Upper lobe of left lung (tissue), 6 donors: ENCODE results near the gene CALM3. TPM values are rescaled to one million over a fixed set of nuclear protein-coding genes. Genes with fewer than 3 reads are reported as not detected.

ENCODE experiments used
- ATAC-seq, 2 donors: fragments of 200-7000 bp; cut with Tn5 transposase; one replicate each; pipeline ENCODE4 v1.9.1; 2022; ENCODE audit warnings: mild to moderate bottlenecking in 2 of 2, moderate library complexity in 2 of 2; ENCODE audit not compliant: low FRiP score in 2 of 2
- DNase-seq, 2 donors: peaks; one replicate each; pipeline ENCODE4 v3.0.0-alpha.2; 2019 to 2020
- H3K27ac ChIP-seq, 4 donors: fragments of 200-600 bp; sonication (generic); one replicate each; pipeline ENCODE4 v1.5.1; 2016 to 2019
- H3K27me3 ChIP-seq, 4 donors: fragments of 200-600 bp; sonication (generic); one replicate each; pipeline ENCODE4 v1.5.1; 2017 to 2019
- H3K36me3 ChIP-seq, 4 donors: fragments of 200-600 bp; sonication (generic); one replicate each; pipeline ENCODE4 v1.5.1; 2016 to 2019
- H3K4me1 ChIP-seq, 4 donors: fragments of 200-600 bp; sonication (generic); one replicate each; pipeline ENCODE4 v1.5.1; 2018 to 2019
- H3K4me3 ChIP-seq, 4 donors: fragments of 200-600 bp; sonication (generic); one replicate each; pipeline ENCODE4 v1.5.1; 2017 to 2019; ENCODE audit warnings: mild to moderate bottlenecking in 2 of 4, moderate library complexity in 1 of 4
- H3K9me3 ChIP-seq, 4 donors: fragments of 200-600 bp; sonication (generic); one replicate each; pipeline ENCODE4 v1.5.1; 2018 to 2019
- CTCF ChIP-seq, 6 experiments: fragments of 450-650 bp in 4 of 6; fragments of 200-600 bp in 2 of 6; sonication (generic) in 2 of 6; IDR thresholded peaks; one replicate each; pipeline ENCODE4 v1.5.1; 2016 to 2019; ENCODE audit warnings: antibody characterized with exemption in 6 of 6
- EP300 ChIP-seq, 4 donors: sonication (generic); formaldehyde crosslinking; IDR thresholded peaks; one replicate each; pipeline ENCODE4 v1.5.1; 2017; ENCODE audit warnings: antibody characterized with exemption in 4 of 4, control low read depth in 2 of 4
- POLR2A ChIP-seq, 4 donors: fragments of 450-650 bp; IDR thresholded peaks; one replicate each; pipeline ENCODE4 v1.5.1; 2016 to 2017; ENCODE audit warnings: antibody characterized with exemption in 4 of 4, mild to moderate bottlenecking in 2 of 4
- POLR2AphosphoS5 ChIP-seq, 2 donors: sonication (generic); formaldehyde crosslinking; IDR thresholded peaks; one replicate each; pipeline ENCODE4 v1.5.1; 2017; ENCODE audit warnings: antibody characterized with exemption in 2 of 2
- WGBS, 2 donors: methylation state at CpG; one replicate each; pipeline ENCODE4 v1.1.5; 2017 to 2018; 5-methylcytosine and 5-hydroxymethylcytosine counted together
- total RNA-seq, 6 donors: library from RNA; depleted of rRNA in 4 of 6; stranded (reverse); fragments of >200 nt in 4 of 6; gene quantifications; one replicate each; pipeline versions ENCODE4 v1.1.0 to v1.2.1, GENCODE V29; 2016 to 2021
- donor health status: DM: no; HTN: no; CAD: no; lungs with moderate emphysema.
- donor health status: DM: no; HTN: yes; CAD: no; lungs with severe emphysema.

CALM3 gene
- total RNA-seq, 6 donors from 2014 or later = 74.4 to 176 (median 123) TPM

- Histone ChIP-seq H3K27me3 (peaks cover 0 to 15% (median 0%) of the 10 kb centered on the region in 4 donors), H3K36me3 (no peaks in the 10 kb centered on the region), H3K4me1 (peaks cover 33 to 49% (median 38%) of the 10 kb centered on the region in 4 donors), H3K4me3 (no peak within 1 kb of the TSS), H3K9me3 (no peaks in the 10 kb centered on the region), H3K27ac (no peak within 1 kb of the TSS)
- TF ChIP-seq CTCF (IDR thresholded peaks at IDR 0.05) (no peak), POLR2AphosphoS5 (IDR thresholded peaks at IDR 0.05) (no peak), POLR2A (IDR thresholded peaks at IDR 0.05) (no peak), EP300 (IDR thresholded peaks at IDR 0.05) (no peak)
- ATAC-seq (no peak), DNase-seq (peak in 1 of 2 donors; percentile 83)
- WGBS, 2 donors = 26 to 38% methylated on average over 18 to 31 of the region's 34 CpGs
These were observed 35.0 kb downstream of the CALM3 start, which contains the start of gene GNG8 for GRCh38 chr19:46635920-46636761. Gene GNG8, minus strand, starts transcription at chr19:46636202. Its CDS starts 1,520 bp downstream, at chr19:46634682.

GRCh38 chr19:46637224-46637623 lies 36.1 kb downstream of the CALM3 start:
- WGBS, 2 donors = 76 to 83% methylated on average over 14 of the region's 14 CpGs
- no peaks in the 10 kb centered on the region for H3K36me3 ChIP-seq
- ATAC-seq (no peak), DNase-seq (no peak)
- TF ChIP-seq POLR2A (IDR thresholded peaks at IDR 0.05) = no peak
- no peak for TF ChIP-seq CTCF (IDR thresholded peaks at IDR 0.05)
- H3K27ac ChIP-seq = no peak overlapping the region
- H3K27me3 ChIP-seq = peaks cover 0 to 15% (median 0%) of the 10 kb centered on the region in 4 donors
- H3K9me3 ChIP-seq = no peaks in the 10 kb centered on the region
- no peak overlapping the region for H3K4me3 ChIP-seq
- peaks cover 33 to 49% (median 38%) of the 10 kb centered on the region in 4 donors for H3K4me1 ChIP-seq

- TF ChIP-seq POLR2AphosphoS5 (IDR thresholded peaks at IDR 0.05) = peak; percentile 18 to 39
- TF ChIP-seq CTCF (IDR thresholded peaks at IDR 0.05) = no peak
- Histone ChIP-seq H3K4me3 (peak overlapping the region in 3 of 4 donors; percentile 28 to 50 (median 47)), H3K27ac (peak overlapping the region; percentile 41 to 73 (median 71)), H3K9me3 (no peaks in the 10 kb centered on the region), H3K4me1 (peaks cover 21 to 34% (median 24%) of the 10 kb centered on the region in 4 donors), H3K36me3 (no peaks in the 10 kb centered on the region), H3K27me3 (peaks cover 0 to 15% (median 0%) of the 10 kb centered on the region in 4 donors)
- ATAC-seq (peak in 1 of 2 donors; percentile 77), DNase-seq (peak in 1 of 2 donors; percentile 91)
- 12 to 36% methylated on average over 11 to 31 of the region's 49 CpGs for WGBS, 2 donors
These were observed 38.4 kb downstream of the CALM3 start for GRCh38 chr19:46639358-46640182.

- Histone ChIP-seq H3K36me3 (no peaks in the 10 kb centered on the region), H3K9me3 (no peaks in the 10 kb centered on the region), H3K27me3 (peaks cover 0 to 10% (median 0%) of the 10 kb centered on the region in 4 donors), H3K4me3 (no peak overlapping the region), H3K27ac (no peak overlapping the region), H3K4me1 (peaks cover 17 to 28% (median 20%) of the 10 kb centered on the region in 4 donors)
- TF ChIP-seq POLR2A (IDR thresholded peaks at IDR 0.05) = no peak
- DNase-seq (no peak), ATAC-seq (no peak)
- 57 to 68% methylated on average over 2 of the region's 2 CpGs for WGBS, 2 donors
These were observed 39.5 kb downstream of the CALM3 start for GRCh38 chr19:46640656-46641055.

GRCh38 chr19:46644720-46645119 lies 43.6 kb downstream of the CALM3 start:
- H3K27me3 ChIP-seq = peaks cover 0 to 18% (median 9%) of the 10 kb centered on the region in 4 donors
- DNase-seq (no peak), ATAC-seq (no peak)
- 37 to 58% methylated on average over 3 of the region's 3 CpGs for WGBS, 2 donors
- TF ChIP-seq EP300 (IDR thresholded peaks at IDR 0.05) (no peak), CTCF (IDR thresholded peaks at IDR 0.05) (no peak), POLR2AphosphoS5 (IDR thresholded peaks at IDR 0.05) (no peak), POLR2A (IDR thresholded peaks at IDR 0.05) (no peak)
- peaks cover 2 to 13% (median 3%) of the 10 kb centered on the region in 4 donors for H3K4me1 ChIP-seq
- H3K36me3 ChIP-seq = no peaks in the 10 kb centered on the region
- peak overlapping the region in 1 of 4 donors; percentile 18 for H3K27ac ChIP-seq
- H3K4me3 ChIP-seq = no peak overlapping the region
- peaks cover 0 to 5% (median 0%) of the 10 kb centered on the region in 4 donors for H3K9me3 ChIP-seq
